PC-9 (cell line): Measurements from ENCODE around the gene UGT3A1. TPM values are rescaled to one million over a fixed set of nuclear protein-coding genes. Genes with fewer than 3 reads are reported as not detected.

Experiments
- BruUV-seq: library from RNA; stranded (reverse); fragments of 400-500 nt; replicated peaks from 2 replicates; lab custom pipeline; 2021; lab: Mats Ljungman, UMichigan
- CTCF ChIA-PET: fragments of 300-600 bp; sonication (Branson Sonifier 250); formaldehyde crosslinking; loops from one replicate; lab custom pipeline; 2022; ENCODE audit warnings: antibody characterized with exemption; lab: Charles Lee
- POLR2A ChIA-PET: fragments of 300-600 bp; sonication (Branson Sonifier 250); formaldehyde crosslinking; loops from one replicate; lab custom pipeline; 2022; ENCODE audit warnings: antibody characterized with exemption; ENCODE audit not compliant: unreplicated experiment; lab: Charles Lee
- DNase-seq, 2 experiments: peaks; one replicate each; pipeline versions ENCODE4 v3.0.0 to v3.0.0-alpha.2; 2015 to 2022; ENCODE audit warnings: mixed read lengths in 1 of 2
- H2AFZ ChIP-seq: fragments of 200-600 bp; sonication (generic); 2 replicates; pipeline ENCODE4 v1.8.1; 2017; ENCODE audit warnings: antibody characterized with exemption
- H3F3A ChIP-seq: fragments of 200-600 bp; sonication (generic); 2 replicates; pipeline ENCODE4 v1.8.1; 2017; ENCODE audit warnings: antibody characterized with exemption, mild to moderate bottlenecking, low read depth; ENCODE audit not compliant: insufficient read depth
- H3K27ac ChIP-seq: fragments of 200-600 bp; sonication (generic); 2 replicates; pipeline ENCODE4 v1.6.1; 2016; ENCODE audit warnings: mixed run types
- H3K27me3 ChIP-seq: fragments of 200-600 bp; sonication (generic); 2 replicates; pipeline ENCODE4 v1.6.1; 2016; ENCODE audit warnings: low read depth, mixed run types; ENCODE audit not compliant: insufficient read depth
- H3K36me3 ChIP-seq: fragments of 200-600 bp; sonication (generic); 2 replicates; pipeline ENCODE4 v1.6.1; 2016; ENCODE audit warnings: low read depth, mixed run types
- H3K4me1 ChIP-seq: fragments of 200-600 bp; sonication (generic); replicated peaks from 2 replicates; pipeline ENCODE4 v1.6.1; 2016; ENCODE audit warnings: mixed run types; ENCODE audit not compliant: insufficient read depth
- H3K4me2 ChIP-seq: fragments of 200-600 bp; sonication (generic); 2 replicates; pipeline ENCODE4 v1.6.1; 2017; ENCODE audit warnings: mixed run types
- H3K4me3 ChIP-seq: fragments of 200-600 bp; sonication (generic); 2 replicates; pipeline ENCODE4 v1.6.1; 2016; ENCODE audit warnings: mixed run types
- H3K79me2 ChIP-seq: fragments of 200-600 bp; sonication (generic); 2 replicates; pipeline ENCODE4 v1.6.1; 2017; ENCODE audit warnings: low read depth, mixed run types
- H3K9me2 ChIP-seq: fragments of 200-600 bp; sonication (generic); 2 replicates; pipeline ENCODE4 v1.8.1; 2017; ENCODE audit warnings: mild to moderate bottlenecking; ENCODE audit not compliant: insufficient read depth
- H3K9me3 ChIP-seq: fragments of 200-600 bp; sonication (generic); 2 replicates; pipeline ENCODE4 v1.8.1; 2016; ENCODE audit warnings: low read depth; ENCODE audit not compliant: insufficient read depth
- H4K20me1 ChIP-seq: fragments of 200-600 bp; sonication (generic); 2 replicates; pipeline ENCODE4 v1.8.1; 2017; ENCODE audit not compliant: insufficient read depth
- CTCF ChIP-seq: fragments of 200-600 bp; sonication (generic); conservative IDR thresholded peaks from 2 replicates; pipeline ENCODE4 v1.6.1; 2017; ENCODE audit warnings: mixed run types, antibody characterized with exemption, mild to moderate bottlenecking, moderate library complexity
- EZH2 ChIP-seq: fragments of 200-600 bp; sonication (generic); IDR thresholded peaks from 2 replicates; pipeline ENCODE4 v1.8.0; 2017; ENCODE audit warnings: antibody characterized with exemption, low read depth
- intact Hi-C: fragments of 100-400 bp; cut with micrococcal nuclease; formaldehyde crosslinking; loops from one replicate; pipeline ENCODE4 v1.10.0; 2022; ENCODE audit not compliant: unreplicated experiment
- total RNA-seq: library from RNA; stranded (reverse); gene quantifications from 2 replicates; pipeline ENCODE4 v1.2.3, GENCODE V29; 2021

The UGT3A1 gene
- total RNA-seq, 1 experiment from 2014 or later: not detected

- Histone ChIP-seq H3K36me3 (no peaks in the 10 kb centered on the region), H3K9me3 (no peaks in the 10 kb centered on the region), H3F3A (no peaks in the 10 kb centered on the region), H3K27ac (no peak overlapping the region), H3K9me2 (no peaks in the 10 kb centered on the region; the same call in 1 of the 2 replicates), H3K4me1 (no peaks in the 10 kb centered on the region), H3K27me3 (peaks cover 45% of the 10 kb centered on the region), H3K79me2 (no peaks in the 10 kb centered on the region), H3K4me2 (no peak overlapping the region), H3K4me3 (no peak overlapping the region), H4K20me1 (no peaks in the 10 kb centered on the region), H2AFZ (no peak overlapping the region)
- TF ChIP-seq EZH2 (no peak), CTCF (no peak)
- intact Hi-C loops: no loop called here
- POLR2A ChIA-PET: no interaction called here
- no TSS peak for BruUV-seq
- DNase-seq: no peak
- CTCF ChIA-PET: no interaction called here
These were observed 42.3 kb upstream of the UGT3A1 start for GRCh38 chr5:36033486-36033885.

GRCh38 chr5:36033047-36033446, 41.9 kb upstream of the UGT3A1 start:
- POLR2A ChIA-PET: no interaction called here
- Histone ChIP-seq H3K4me1 (no peaks in the 10 kb centered on the region), H3K4me2 (no peak overlapping the region), H3K79me2 (no peaks in the 10 kb centered on the region), H4K20me1 (no peaks in the 10 kb centered on the region), H3K4me3 (no peak overlapping the region), H3K36me3 (no peaks in the 10 kb centered on the region), H3K27me3 (peaks cover 45% of the 10 kb centered on the region), H3K27ac (no peak overlapping the region), H3F3A (no peaks in the 10 kb centered on the region), H3K9me2 (no peaks in the 10 kb centered on the region; the same call in 1 of the 2 replicates), H2AFZ (no peak overlapping the region), H3K9me3 (no peaks in the 10 kb centered on the region)
- intact Hi-C loops: no loop called here
- no peak for DNase-seq
- BruUV-seq: no TSS peak
- no peak for TF ChIP-seq EZH2
- TF ChIP-seq CTCF: no peak
- CTCF ChIA-PET: no interaction called here

- Histone ChIP-seq H2AFZ (no peak overlapping the region), H3K9me3 (no peaks in the 10 kb centered on the region), H3K79me2 (no peaks in the 10 kb centered on the region), H3K9me2 (no peaks in the 10 kb centered on the region; the same call in 1 of the 2 replicates), H3K36me3 (no peaks in the 10 kb centered on the region), H3F3A (no peaks in the 10 kb centered on the region), H3K27ac (no peak overlapping the region), H3K4me2 (no peak overlapping the region), H3K4me3 (no peak overlapping the region), H3K4me1 (no peaks in the 10 kb centered on the region), H4K20me1 (no peaks in the 10 kb centered on the region), H3K27me3 (peaks cover 34% of the 10 kb centered on the region)
- BruUV-seq: no TSS peak
- TF ChIP-seq CTCF (no peak), EZH2 (no peak)
- no peak for DNase-seq
- CTCF ChIA-PET: no interaction called here
- POLR2A ChIA-PET: no interaction called here
- intact Hi-C loops: no loop called here
These were observed 40.0 kb upstream of the UGT3A1 start for GRCh38 chr5:36031223-36031622.
